ENCODE results near the gene KRTAP5-10.
"Not testable (repeated sequence)": the region's sequence is repeated elsewhere in the genome, so short reads cannot be mapped to it uniquely, and the experiment has no call there.

KRTAP5-10 gene

DNA sequence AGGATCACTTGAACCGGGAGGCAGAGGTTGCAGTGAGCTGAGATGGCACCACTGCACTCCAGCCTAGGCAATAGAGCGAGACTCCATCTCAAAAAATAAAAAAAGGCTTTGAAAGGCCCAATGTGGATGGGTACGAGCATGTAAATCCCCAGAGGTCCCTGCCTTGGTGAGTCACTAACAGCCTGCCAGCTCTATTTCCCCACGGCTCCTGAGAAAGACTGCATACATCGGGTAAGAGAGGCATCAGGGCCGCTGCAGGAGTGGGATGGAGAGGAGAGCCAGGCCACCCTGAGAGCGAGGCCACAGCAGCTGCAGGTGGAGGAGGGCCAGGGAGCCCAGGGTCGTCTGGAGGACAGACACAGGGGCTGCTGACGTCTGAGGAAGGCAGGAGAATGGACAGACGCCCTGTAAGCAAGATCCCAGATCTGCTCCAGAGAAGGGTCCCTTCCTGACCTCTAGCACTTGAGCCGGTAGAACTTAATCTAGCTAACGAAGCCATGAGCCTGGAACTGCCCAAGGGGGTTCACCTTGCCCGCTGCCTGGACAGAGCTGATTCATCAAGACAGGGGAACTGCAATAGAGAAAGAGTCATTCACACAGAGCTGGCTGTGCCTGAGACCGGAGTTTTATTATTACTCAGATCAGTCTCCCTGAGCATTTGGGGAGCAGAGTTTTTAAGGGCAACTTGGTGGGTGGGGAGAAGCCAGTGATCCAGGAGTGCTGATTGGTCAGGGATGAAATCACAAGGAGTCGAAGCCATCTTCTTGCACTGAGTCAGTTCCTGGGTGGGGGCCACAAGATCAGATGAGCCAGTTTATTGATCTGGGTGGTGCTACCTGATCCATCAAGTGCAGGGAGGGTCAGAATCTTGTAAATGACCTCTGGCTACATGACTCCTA is 22.2 kb upstream of the KRTAP5-10 start:
- DNase-seq = no peak

DNA sequence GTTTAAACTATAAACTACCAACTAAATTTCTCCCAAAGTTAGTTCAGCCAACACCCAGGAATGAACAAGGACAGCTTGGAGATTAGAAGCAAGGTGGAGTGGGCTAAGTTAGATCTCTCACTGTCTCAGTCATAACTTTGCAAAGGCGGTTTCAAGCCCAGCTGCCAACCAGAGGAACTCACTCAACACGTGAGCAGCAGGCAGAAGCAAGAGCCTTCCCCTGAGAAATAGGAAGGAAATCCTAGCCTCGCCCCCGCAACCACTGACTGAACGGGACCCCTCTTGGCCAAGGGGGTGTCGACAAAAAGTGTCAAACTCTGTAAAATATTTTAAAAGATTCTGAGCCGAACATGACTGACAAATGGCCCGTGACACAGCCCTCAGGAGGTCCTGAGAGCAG is 21.5 kb upstream of the KRTAP5-10 start:
- DNase-seq = no peak

DNA sequence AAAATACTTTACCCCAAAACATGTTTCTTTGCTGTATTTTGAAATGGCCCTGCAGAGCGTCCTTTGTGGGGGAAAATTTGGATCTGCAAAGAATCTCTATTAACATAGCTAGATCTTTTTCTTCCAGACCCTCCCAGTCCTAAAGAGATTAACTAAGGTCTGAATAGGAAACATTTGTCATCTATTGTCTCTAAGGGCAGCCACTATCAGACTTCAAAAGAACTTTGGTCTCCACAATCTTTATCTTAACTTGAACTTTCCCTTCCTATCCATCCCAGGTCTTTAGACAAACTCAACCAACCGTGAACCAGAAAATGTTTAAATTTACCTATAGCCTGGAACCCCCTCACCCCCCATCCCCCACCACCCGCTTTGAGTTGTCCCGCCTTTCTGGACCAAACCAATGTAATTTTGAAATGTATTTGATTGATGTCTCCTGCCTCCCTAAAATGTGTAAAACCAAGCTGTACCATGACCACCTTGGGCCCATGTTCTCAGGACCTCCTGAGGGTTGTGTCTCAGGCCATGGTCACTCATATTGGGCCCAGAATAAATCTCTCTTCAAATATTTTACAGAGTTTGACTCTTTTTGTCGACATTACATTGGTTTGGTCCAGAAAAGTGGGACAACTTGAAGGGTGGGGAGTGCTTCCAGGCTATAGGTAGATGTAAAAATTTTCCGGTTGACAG is 20.7 kb upstream of the KRTAP5-10 start:
- no peak for DNase-seq

DNA sequence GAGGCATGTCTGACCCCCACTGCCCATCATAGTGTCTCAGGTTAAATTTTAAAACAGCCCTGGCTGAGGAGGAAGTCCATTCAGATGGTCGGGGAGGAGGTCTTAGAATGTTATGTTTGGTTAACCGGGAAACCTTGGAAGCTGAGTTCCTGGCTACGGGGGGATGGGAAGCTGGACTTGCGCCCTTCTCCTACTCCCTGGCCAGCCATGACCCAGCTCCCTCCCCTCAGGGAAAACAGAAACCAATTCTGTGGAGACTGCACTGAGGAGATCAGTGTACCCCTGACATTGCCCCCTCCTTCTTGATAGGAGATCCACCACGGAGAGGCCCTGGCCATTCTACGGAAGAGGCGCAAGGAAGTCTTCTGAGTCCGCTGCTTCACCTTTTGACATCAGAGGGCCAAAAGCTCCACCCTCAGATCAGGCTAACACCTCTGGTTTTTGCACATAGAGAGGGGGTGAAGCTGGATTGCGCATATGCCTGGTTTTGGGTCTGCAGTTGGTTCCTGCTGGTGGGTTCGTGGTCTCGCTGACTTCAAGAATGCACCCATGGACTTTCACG is 19.9 kb upstream of the KRTAP5-10 start:
- no peak for DNase-seq

DNA sequence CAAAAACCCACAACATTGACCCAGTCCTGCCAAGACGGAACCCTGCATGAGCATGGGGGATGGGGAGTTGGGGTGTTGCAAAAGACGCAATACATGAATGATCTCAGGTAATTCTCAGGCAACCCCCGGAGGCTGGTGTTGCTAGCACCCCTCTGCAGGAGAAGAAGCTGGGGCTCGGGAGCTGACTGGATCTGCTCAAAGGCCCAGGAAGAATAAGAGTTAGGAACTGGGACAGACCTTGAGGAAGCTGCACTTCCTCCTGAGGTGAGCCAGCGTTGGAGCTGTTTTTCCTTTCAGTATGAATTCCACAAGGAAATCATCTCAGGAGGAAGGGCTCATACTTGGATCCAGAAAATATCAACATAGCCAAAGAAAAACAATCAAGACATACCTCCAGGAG is 17.2 kb upstream of the KRTAP5-10 start, which contains the start of gene KRTAP5-9:
TSS of gene KRTAP5-9 (plus strand) at position 301 of the 400 bp plus-strand sequence. CDS start 238 bp downstream, outside the sequence.
- no peak for DNase-seq

DNA sequence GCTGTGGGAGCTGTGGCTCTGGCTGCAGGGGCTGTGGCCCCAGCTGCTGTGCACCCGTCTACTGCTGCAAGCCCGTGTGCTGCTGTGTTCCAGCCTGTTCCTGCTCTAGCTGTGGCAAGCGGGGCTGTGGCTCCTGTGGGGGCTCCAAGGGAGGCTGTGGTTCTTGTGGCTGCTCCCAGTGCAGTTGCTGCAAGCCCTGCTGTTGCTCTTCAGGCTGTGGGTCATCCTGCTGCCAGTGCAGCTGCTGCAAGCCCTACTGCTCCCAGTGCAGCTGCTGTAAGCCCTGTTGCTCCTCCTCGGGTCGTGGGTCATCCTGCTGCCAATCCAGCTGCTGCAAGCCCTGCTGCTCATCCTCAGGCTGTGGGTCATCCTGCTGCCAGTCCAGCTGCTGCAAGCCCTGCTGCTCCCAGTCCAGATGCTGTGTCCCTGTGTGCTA is 16.6 kb upstream of the KRTAP5-10 start:
- DNase-seq = no peak

DNA sequence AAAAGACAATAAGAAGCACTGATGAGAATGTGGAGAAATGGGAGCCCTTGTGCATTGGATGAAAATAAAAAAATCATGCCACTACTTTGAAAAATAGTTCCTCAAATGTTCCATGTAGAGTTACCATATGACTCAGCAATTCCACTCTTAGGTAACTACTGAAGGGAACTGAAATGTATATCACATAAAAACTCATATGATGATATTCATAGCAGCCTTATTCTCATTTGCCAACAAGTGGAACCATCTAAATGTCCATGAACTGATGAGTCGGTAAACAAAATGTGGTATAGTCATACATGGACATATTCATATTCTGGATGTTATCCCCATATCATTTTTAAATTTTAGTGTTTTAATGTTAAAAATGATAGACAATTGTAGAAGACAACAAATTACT is 13.7 kb upstream of the KRTAP5-10 start:
- no peak for DNase-seq

DNA sequence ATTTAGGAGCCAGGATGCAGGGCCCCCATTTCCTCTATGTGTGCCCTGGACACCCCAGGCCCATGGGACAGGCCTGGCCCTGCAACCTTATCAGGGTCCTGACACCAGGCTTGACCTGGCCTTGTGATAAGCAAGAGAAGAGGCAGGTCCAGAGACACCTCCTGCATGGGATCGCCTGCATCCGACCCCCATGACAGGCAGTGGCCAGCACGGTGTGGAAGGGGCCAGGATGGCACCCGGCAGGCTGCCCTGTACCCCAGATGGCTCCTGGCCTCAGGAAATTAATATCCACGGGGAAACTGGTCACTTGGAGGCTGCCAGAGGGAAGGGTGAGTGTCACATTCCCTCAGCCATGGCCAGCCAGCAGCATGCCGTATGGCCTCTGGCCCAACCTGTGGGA is 10.4 kb upstream of the KRTAP5-10 start:
- no peak for DNase-seq

DNA sequence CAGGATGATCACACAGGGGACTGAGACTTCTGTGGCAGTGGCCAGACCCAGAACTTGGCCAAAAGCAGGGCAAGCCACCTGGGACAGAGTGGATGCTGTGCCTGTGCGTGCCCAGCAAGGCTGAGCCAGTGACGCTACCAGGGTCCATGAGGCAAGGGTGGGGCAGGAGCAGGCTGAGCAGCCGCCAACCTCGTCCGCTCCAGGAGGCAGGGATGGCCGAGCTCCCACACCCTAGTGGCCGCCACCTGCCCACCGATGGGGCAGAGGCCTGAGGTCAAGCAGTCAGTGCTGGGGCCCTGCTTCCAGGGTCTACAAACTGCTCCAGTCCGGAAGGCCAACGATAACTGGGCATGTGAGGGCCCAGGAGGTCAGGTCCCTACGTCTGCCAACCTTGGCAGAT is 9.9 kb upstream of the KRTAP5-10 start:
- DNase-seq = no peak

DNA sequence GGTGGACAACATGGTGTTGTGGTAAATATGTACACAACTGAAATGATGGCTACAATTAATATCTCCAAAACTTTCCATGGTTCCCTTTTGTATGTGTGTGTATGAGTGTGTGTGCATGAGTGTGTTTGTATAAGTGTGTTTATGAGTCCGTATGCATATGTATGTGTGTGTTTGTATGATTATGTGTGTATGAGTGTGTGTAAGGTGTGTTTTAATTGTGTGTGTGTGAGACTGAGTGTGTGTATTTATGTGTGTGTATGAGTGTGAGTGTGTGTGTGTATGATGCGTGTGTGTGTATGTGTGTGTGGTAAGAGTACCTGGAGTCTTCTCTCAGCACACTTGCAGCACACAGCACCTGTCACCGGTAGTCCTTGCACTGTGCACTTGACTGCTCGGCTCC is 9.3 kb upstream of the KRTAP5-10 start:
- no peak for DNase-seq

DNA sequence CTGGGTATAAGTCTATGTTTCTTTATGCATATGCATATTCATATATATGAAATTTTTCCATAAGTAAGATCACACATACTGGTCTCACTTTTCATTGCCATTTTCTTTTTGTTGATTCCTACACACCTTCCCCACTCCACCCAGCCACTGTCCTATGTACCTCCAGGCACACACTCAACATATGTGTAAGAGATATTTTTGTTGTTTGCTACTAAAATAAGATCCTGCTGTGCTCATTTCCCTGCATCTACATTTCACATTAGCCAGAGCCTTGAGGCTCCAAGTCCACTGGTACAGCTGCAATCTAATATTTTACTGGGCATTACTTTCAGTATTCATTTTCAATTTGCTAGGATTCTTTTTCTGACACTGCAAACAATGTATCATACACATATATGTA is 8.1 kb upstream of the KRTAP5-10 start:
- DNase-seq = no peak

DNA sequence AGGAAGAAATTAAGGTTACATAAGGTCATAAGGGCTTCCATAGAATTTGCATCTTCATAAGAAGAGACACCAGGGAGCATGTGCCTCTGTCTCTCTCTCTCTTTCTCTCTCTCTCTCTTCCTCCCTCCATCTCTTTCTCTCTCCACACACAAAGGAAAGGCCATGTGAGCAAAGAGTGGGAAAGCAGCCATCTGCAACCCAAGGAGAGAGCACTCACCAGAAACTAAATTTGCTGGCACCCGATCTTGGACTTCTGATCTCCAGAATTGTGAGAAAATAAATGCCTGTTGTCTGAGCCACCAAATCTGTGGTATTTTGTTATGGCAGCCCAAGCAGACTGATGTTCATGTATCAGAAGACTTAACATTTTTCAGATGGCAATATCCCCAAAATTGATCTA is 6.4 kb upstream of the KRTAP5-10 start:
- DNase-seq = no peak

DNA sequence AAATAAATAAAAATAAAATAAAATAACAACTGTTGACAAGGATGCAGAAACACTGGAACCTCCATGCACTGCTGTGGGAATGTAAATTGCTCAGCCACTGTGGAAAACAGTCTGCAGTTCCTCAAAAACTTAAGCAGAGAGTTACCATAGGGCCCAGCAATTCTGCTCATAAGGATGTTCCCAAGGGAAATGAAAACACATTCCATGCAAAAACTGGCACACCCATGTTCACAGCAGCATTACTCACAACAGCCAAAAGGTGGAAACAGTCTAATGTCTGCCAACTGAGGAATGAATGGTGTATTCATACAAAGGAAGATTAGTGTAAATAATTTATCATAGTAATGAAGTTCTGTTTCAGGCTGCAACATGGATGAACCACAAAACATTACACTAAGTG is 3.2 kb upstream of the KRTAP5-10 start:
- DNase-seq = no peak

DNA sequence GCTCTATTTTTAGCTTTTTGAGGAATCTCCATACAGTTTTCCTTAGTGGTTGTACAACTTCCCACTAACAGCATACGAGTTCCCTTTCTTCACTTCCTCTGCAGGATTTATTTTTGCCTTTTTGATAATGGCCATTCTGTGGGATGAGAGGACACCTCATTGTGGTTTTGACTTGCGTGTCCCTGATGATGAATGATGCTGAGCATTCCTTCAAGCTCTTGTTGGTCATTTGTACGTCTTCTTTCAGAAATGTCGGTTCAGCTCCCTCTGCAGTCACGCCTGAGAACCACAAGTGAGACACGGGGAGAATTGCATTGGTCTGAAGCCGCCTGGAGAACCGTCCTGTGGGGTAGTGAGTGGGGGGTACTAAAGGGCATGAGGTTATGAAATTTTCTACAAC is 2.0 kb upstream of the KRTAP5-10 start:
- DNase-seq = peak; percentile 20

DNA sequence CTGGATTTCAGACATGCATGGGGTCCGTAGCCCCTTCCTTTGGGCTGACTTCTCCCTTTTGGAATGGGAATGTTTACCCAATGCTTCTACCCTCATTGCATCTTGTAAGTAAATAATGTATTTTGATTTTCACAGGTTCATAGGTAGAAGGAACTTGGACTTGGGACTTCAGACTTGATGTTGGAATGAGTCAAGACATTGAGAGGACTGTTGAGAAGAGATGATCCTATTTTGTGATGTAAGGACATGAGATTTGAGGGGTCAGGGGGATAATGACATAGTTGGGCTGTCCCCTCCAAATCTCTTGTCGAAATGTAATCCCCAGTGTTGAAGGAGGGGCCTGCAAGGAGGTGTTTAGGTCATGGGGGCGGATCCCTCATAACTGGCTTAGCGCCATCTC is 933 bp upstream of the KRTAP5-10 start:
- no peak for DNase-seq

DNA sequence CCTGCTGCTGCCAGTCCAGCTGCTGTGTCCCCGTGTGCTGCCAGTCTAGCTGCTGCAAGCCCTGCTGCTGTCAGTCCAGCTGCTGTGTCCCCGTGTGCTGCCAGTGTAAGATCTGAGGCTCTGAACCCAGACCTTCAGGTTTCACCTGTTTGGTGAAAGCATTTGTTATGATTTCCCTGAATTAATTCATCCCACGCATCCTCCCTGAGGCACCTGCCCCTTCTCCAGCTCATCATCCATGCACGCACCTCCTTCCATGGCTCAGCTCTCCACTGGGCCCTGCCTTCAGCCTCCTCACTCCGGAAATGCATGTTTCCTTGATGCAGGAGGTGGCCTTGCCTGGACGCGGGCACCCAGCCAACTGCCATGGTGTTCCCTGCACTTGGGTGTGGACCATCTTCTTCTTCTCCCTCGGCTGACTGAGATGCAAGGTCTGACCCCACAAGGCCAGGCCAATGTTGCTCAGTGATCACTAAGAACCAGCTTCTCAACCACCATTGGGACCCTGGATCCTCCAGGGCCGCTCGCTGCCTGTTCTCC is 788 bp downstream of the KRTAP5-10 start:
- no peak for DNase-seq

DNA sequence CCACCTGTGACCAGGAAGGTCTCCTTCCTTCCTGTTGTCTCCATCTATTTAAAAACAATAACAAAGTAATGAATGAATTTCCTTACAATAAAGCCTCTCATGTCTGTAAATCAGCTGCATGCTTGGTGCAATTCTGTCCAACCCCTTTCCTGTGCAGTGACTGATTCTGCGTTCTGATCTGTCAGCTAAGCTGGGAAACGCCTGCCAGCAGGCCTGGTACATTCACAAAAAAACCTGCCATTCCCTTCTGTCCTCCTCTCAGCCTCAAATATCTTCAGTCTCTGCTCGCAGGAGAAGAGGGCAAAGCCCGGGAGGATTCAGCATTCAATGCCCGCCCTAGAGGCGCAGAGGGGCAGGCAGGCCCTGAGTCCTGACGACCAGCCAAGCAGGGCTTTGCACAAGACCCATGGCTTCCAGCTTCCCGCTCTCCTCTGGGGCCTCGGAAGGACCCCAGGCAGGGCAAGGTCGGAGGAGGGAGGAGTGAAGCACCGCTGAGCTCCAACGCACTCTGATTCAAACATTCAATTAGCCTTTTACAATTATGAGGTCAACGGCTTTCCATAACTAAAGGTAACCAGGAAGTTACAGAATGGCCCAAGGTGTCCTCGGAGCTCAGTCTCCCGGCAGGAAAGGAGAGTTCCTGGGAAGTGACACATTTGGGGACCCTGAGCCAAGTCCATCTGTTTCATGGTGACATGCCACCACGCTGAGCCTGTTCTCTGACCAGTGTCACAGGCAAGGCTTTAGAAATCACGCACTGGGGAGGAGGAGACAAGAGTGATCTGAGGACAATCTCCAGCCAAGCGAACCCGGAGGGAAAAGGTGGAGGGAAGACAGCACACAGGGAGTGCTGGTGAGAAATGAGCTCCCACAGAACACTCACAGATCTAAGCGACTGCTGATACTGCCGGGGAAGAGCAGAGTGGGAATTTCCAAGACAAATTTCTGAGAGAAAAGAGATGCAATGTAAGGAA is 1.6 kb downstream of the KRTAP5-10 start:
- DNase-seq = not testable (repeated sequence)

DNA sequence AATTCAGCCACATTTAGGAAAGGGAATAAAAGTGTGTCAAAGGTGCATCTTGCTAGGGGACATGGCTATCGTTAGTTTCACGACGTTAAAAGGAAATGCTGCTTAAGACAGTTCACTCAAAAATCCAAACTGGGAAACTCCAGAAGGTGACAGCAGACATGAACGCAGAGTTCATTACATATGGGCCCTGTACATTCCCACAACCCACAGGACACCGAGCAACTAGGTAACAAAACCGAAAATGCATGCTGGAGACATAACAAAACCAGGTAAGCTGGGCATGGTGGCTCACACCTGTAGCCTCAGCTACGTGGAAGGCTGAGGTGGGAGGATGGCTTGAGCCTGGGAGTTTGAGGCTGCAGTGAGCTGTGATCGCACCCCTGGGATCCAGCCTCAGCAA is 2.3 kb downstream of the KRTAP5-10 start:
- DNase-seq = not testable (repeated sequence)

DNA sequence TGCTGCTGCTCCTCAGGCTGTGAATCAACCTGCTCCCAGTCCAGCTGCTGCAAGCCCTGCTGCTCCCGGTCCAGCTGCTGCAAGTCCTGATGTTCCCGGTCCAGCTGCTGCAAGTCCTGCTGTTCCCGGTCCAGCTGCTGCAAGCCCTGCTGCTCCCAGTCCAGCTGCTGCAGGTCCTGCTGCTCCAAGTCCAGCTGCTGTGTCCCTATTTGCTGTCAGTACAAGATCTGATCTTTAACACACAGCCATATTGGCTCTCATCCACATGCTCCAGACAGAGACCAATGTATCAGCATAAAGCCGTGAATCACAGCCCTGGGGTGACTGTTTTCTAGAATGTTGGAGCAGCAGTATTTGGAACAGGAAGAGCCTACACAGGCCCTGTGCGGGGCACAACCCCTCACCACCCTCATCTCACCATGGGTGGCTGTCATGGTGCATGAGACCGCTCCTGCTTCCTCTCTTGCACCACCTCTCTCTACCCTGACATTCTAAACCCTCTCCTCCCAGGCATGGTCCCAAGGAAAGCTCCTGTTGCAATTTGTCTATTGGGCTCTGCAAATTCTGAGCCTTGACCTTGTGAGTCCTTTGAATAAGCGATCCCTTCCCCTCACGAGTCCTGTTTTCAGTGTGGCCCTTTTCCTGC is 3.5 kb downstream of the KRTAP5-10 start:
- no peak for DNase-seq

DNA sequence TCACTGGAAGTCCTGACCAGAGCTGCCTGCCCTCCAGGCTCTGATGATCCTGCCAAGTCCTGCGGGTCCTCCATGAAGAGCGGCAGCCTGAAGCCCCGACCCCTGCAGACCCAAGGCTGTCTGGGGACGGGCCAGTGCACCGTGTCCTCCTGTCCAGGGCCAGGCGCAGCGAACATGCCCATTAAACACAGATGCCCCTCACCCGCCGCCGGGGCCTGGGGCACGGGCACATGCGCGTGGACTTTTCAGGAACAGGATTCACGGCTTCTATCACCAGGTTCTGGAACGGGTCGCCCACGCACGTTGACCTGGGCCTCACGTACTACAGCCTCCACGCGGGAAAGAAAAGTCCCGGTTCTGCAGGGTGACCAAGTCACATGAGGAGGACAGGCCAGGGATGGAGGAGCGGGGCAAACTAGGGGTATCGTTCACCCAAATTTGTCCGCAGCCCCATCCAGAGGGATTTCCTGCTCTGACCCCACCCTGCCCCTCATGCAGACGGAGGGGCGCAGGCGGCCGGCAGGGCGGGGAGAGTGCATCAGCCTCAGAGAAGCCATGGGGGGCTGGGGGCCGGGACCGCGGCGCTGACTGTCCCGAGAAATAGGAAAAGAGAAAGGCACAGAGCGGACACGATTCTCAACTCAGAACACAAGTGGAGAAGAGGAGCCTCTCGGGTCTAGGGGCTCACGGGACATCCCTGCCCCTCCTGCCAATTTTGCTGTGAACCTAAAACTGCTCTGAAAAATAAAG is 5.9 kb downstream of the KRTAP5-10 start:
- DNase-seq = not testable (repeated sequence)

DNA sequence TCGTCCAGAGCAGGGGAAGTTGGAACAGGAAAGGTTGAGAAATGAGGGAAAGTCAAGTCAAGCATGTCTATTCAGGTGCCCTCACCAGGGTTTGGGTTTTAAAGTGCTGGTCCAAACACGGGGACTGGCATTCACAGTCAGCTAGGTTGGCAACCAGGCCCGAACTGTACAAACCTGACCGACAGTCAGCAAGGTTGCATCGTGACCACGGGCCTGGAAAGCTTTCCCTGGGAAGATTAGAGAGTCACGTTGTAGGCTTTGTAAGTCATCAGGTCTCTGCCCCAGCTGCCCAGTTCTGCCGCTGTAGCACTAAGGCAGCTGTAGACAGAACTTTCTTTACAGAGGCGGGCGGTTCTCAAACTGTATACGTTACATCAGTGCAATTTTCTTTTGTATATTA is 7.4 kb downstream of the KRTAP5-10 start:
- DNase-seq = no peak
